GM18868 (cell line): Measurements from ENCODE around the gene FAM181A.

Source experiments
- ATAC-seq: cut with Tn5 transposase; IDR thresholded peaks from one replicate; pipeline ENCODE4 v1.9.1; 2021; ENCODE audit warnings: mild to moderate bottlenecking, moderate library complexity; ENCODE audit not compliant: unreplicated experiment

The FAM181A gene

DNA sequence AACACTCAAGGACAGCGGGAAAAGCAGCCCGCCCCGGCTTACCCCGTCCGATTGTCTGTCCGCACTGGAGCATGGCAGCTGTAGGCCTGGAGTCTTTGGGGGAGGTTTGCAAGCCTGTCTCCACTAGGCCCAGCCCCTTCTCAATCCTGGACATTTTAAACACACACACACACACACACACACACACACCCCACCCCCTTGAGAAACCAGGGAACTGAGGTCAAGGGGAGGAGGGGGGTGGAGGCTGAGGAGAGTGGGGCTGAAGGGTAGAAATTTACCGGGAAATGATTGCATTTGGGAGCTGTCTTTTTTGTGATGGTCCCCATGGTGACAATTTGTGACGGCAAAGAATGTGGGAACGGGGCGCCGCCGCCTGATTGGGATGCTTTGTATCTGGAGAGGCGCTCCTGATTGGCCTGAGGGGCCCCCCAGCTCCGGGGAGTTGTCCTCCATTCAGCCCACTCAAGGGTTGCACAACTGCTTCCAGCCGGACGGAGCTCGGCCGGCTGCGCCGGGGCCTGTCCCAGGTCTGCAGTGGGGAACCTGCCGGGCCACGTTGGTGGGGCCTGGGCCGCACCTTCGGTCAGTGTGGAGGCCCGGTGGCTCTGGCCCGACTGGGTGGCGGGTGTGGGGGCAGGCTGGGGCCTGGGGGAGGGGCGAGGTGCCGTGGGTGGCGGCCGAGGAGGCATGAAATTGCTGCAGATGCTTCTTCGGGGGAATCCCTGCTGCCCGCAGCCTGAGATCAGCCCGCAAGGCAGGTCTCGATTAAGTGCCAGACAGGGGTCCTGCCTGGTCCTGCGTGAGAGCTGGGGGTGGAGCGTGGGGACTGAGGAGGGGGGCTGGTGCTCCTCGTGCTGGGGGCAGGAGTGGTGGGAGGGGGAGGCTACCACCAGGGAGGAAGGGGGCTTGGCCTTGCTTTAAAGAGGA is at the start of gene FAM181A:
FAM181A (plus strand) TSS at position 472 of the 927 bp plus-strand sequence. CDS start 942 bp downstream, outside the sequence.
- no peak for ATAC-seq

DNA sequence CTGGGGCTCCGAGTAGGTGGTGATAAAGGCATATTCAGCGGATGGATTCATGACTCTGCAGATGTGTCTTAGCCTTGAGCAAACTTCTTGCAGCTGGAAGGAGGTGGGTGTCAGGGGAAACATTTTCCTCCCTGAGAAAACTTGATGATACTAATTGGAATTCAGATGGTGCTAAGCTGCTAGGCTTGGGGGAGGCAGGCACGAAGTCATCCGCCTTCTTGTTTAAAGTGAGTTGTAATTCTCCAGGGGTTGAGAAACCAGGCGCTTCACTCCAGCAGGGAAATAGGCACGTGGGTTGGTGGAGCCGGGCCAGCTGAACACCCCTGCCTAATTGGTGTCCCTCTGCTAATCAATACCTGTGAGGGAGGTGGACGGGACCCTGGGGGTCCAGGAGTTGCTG is 48.9 kb upstream of the FAM181A start:
- no peak for ATAC-seq

GRCh38 chr14:93878871-93879270 is 48.3 kb upstream of the FAM181A start:
- no peak for ATAC-seq

DNA sequence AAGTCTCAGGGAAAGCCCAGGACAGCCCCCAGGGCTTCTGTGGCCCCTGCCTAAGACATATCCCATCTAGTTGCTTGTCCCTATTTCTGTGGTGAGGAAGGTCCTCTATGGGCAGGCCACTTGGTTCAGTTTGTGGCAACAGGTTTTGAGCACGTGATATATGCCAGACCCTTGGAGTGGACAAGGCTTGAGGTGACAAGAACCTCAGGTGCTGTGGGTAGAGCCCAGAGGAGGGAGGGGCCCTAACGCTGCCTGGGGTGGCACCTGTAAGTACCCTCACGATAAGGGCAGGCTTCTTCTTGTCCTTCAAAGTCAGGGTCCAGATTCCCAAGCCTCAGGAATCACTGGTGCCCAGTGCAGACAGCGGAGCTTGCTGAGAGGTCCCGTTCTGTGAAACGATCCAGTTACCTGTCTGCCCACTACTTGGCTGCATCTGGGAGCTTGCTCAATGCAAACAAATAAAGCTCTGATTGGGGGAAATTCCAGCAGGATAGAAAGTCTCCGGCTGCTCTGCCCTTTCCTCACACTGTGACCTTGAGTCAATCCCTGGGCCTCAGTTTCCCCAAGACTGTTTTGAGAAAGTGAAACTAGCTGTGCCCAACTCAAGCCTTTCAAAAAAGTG is 47.7 kb upstream of the FAM181A start:
- ATAC-seq: no peak

- ATAC-seq: no peak
Observed at GRCh38 chr14:93880021-93880820, 46.9 kb upstream of the FAM181A start.

- ATAC-seq: no peak
Observed at GRCh38 chr14:93884950-93885349, 42.2 kb upstream of the FAM181A start.

- ATAC-seq: no peak
Observed at GRCh38 chr14:93888995-93889394, 38.1 kb upstream of the FAM181A start.

DNA sequence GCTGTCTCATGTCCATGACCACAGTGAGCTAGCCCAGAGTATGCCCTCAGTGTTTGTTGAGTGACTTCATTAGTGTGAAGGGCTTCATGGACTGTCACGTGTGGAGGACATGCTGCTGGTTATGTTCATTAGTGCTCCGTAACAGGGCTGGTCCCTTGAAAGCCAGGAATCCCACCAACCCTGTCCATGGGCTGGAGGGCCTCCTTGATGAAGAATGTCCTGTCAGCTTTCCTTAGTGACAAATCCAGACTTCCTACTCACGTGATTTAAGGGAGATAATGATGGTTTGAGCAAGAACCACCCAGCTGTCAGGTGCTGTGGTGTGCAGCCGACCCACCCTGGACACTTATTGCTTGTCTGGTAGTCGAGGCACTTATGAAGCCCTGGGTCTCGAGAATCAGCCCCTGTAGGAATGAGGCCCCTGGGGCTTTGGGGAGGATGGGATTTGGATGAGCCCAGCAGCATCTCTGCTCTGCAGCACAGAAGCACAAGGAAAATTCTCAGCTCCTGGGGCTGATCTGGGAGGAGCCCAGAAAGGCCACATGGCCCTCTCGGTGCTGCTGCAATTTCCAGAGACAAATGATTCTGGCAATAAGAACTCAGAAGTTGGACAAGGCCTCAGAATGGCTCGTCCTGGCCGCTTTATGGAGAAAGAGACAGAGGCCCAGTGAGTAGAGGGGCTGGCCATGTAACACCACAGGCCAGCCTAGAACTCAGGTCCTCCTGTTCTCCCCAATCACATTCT is 37.2 kb upstream of the FAM181A start:
- ATAC-seq: no peak

DNA sequence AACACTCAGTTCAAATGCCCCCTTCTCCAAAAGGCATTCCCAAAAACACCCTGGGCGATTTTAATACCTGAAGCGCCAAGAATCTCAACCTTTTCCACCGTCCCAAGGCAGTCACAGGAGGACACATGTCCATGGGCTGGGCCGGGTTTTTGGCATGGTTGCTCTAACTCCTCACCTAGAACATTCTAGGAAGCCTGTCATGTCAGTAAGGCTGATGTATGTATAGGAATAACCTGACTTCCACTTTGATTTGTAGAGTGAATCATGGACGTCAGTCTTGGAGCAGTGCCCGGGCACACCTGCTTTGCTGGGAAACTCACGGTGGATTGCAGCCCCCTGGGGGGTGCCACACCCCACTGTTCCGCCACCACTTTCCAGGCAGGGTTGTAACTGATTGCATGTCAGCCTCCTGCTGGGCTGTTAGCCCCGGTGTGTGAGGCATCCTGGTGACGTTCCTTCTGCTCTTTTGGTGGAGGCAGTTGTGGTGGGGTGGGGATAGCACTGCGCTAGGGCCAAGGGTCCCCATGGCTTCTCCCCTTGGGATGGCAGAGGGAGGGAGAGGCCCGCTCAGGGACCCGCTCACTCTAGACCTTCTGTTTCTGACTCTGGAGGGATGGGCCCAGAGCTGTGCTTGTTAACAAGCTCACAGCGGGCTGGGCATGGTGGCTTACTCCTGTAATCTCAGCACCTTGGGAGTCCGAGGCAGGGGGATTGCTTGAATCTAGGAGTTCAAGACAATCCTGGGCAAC is 35.2 kb upstream of the FAM181A start:
- ATAC-seq: no peak

- ATAC-seq: no peak
Observed at GRCh38 chr14:93892505-93892839, 34.7 kb upstream of the FAM181A start.

DNA sequence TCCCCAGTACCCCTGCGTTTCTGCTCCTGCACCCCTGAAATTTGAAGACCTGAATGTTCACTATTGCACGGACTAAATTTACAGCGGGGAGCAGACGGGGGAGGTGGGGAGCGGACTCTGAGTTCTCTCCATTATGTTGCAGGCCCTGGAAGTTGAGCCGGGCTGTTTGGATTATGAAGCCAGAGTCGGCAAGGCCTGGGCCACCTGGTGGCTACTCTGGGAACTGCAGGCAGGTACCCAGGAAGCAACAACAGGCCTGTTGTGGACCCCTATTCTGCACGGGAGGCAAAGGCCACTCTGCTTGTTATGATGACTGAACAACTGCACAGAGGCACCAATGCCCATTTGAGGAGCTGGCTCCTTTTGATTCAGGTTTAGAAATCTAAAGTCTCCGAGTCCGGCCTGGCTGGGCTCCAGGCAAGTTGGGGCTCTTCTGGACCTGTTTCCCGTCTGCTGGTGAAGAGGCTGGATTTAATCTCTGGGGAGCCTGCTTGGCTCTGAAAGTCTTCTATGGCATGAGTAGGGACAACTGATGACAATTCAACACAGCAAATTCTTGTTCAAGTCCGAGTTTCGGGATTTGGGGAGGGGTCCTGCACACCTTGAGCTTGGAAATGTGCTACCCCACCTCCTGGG is 34.1 kb upstream of the FAM181A start:
- no peak for ATAC-seq

DNA sequence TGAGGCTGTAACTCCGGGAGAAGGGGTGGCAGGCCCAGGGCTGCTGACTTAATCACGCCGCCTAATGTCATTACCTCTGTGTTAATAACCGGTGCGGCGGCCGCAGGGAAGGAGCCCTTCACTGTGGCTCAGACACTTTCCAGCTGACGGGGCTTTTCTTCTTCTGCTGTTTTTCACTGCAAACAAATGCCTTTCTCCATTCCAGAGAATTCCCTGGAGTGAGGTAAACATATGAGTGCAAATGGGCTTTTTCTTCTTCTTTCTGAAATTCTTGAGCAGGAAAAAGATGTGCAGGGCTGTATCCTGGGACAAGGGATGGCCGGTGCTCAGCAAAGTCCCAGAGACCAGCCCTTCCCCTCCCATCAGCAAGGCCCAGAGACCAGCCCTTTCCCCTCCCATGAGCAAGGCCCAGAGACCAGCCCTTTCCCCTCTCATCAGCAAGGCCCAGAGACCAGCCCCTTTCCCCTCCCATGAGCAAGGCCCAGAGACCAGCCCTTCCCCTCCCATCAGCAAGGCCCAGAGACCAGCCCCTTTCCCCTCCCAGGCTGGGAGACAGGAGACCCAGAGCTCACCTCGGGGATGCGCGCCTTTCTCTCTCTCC is 33.4 kb upstream of the FAM181A start:
- no peak for ATAC-seq

- ATAC-seq: no peak
Observed at GRCh38 chr14:93895023-93895604, 32.0 kb upstream of the FAM181A start.

- ATAC-seq: no peak
Observed at GRCh38 chr14:93897476-93897845, 29.7 kb upstream of the FAM181A start.

- ATAC-seq: no peak
Observed at GRCh38 chr14:93898081-93898611, 29.0 kb upstream of the FAM181A start.

- ATAC-seq: no peak
Observed at GRCh38 chr14:93898731-93899130, 28.4 kb upstream of the FAM181A start.

- ATAC-seq: no peak
Observed at GRCh38 chr14:93901813-93902212, 25.3 kb upstream of the FAM181A start.

DNA sequence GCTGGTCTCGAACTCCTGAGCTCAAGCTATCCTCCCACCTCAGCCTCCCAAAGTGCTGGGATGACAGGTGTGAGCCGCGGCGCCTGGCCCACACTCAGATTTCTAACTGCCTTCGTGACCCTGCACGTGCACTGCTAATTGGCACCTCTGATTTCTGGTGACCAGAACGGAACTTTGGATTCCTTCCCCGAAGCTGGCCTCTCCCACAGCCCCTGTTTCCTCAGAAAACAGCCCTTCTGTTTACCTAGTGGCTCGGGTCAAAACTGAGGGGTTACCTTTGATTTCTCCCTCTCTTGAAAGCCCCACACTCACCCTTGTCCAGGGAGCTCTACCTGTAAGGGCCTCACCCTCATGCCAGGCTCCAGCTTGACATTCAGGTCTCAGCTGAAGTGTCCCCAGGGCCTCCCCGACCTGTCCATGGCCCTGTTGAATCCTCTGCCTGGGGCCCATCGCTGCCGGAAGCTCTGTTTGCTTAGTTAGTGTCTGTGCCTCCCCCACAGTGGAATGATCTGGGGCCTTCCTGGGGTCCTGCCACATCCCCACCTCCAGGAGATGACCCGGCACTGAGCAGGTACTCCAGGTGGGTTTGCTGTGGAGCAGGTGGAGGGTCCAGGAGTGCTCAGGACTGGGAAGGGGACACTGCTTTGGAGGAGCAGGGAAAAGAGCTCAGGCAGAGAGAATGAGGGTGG is 24.4 kb upstream of the FAM181A start:
- no peak for ATAC-seq
